Measurements from ENCODE around the gene D2HGDH. TPM values are rescaled to one million over a fixed set of nuclear protein-coding genes. Genes with fewer than 3 reads are reported as not detected.
A peak's percentile ranks its signal among the peaks of the same experiment; 100 is the strongest.

D2HGDH gene
- total RNA-seq, 4 donors from 2014 or later = 37.7 to 160 (median 62.2) TPM

- DNase-seq (ENCODE audit: low spot score in 2 of 2) = peak in 1 of 2 donors; percentile 67
- Histone ChIP-seq H3K9me3 (no peaks in the 10 kb centered on the region), H3K27ac (no peak overlapping the region), H3K4me3 (no peak overlapping the region), H3K4me1 (peaks cover 20% of the 10 kb centered on the region), H3K27me3 (peaks cover 10% of the 10 kb centered on the region), H3K36me3 (no peaks in the 10 kb centered on the region)
- 68% methylated on average over 4 of the region's 40 CpGs for WGBS
- TF ChIP-seq EP300 (IDR thresholded peaks at IDR 0.05) (no peak), POLR2A (IDR thresholded peaks at IDR 0.05) (no peak), CTCF (IDR thresholded peaks at IDR 0.05) (no peak), POLR2AphosphoS5 (IDR thresholded peaks at IDR 0.05) (no peak)
Observed at GRCh38 chr2:241774419-241775222, 40.2 kb downstream of the D2HGDH start.

- H3K27me3 ChIP-seq = peaks cover 10% of the 10 kb centered on the region
- no peak overlapping the region for H3K4me3 ChIP-seq
- 71% methylated on average over 29 of the region's 34 CpGs for WGBS
- no peaks in the 10 kb centered on the region for H3K9me3 ChIP-seq
- H3K27ac ChIP-seq = no peak overlapping the region
- H3K36me3 ChIP-seq = no peaks in the 10 kb centered on the region
- peaks cover 20% of the 10 kb centered on the region for H3K4me1 ChIP-seq
- TF ChIP-seq CTCF (IDR thresholded peaks at IDR 0.05) = no peak
- peak in 1 of 2 donors; percentile 65 for DNase-seq (ENCODE audit: low spot score in 2 of 2)
Observed at GRCh38 chr2:241775223-241776177, 41.1 kb downstream of the D2HGDH start.

GRCh38 chr2:241776336-241777169, 42.1 kb downstream of the D2HGDH start, which contains the start of gene GAL3ST2:
GAL3ST2 (plus strand) TSS chr2:241776822; CDS start chr2:241776956, 134 bp downstream.
- H3K9me3 ChIP-seq = no peaks in the 10 kb centered on the region
- peaks cover 10% of the 10 kb centered on the region for H3K27me3 ChIP-seq
- TF ChIP-seq CTCF (IDR thresholded peaks at IDR 0.05) (no peak), POLR2A (IDR thresholded peaks at IDR 0.05) (no peak), POLR2AphosphoS5 (IDR thresholded peaks at IDR 0.05) (no peak), EP300 (IDR thresholded peaks at IDR 0.05) (no peak)
- no peak within 1 kb of the TSS for H3K4me3 ChIP-seq
- peaks cover 13% of the 10 kb centered on the region for H3K4me1 ChIP-seq
- no peaks in the 10 kb centered on the region for H3K36me3 ChIP-seq
- DNase-seq (ENCODE audit: low spot score in 2 of 2) = no peak
- H3K27ac ChIP-seq = no peak within 1 kb of the TSS
- WGBS = 61% methylated on average over 12 of the region's 27 CpGs

GRCh38 chr2:241777170-241777685, 42.8 kb downstream of the D2HGDH start:
- H3K27me3 ChIP-seq = peaks cover 10% of the 10 kb centered on the region

More at GRCh38 chr2:241777170-241777685, 42.8 kb downstream of the D2HGDH start:
- Histone ChIP-seq H3K27ac (no peak overlapping the region), H3K36me3 (no peaks in the 10 kb centered on the region), H3K4me3 (no peak overlapping the region), H3K4me1 (peaks cover 10% of the 10 kb centered on the region), H3K9me3 (no peaks in the 10 kb centered on the region)
- 57% methylated on average over 6 of the region's 22 CpGs for WGBS
- TF ChIP-seq EP300 (IDR thresholded peaks at IDR 0.05) (no peak), CTCF (IDR thresholded peaks at IDR 0.05) (no peak), POLR2AphosphoS5 (IDR thresholded peaks at IDR 0.05) (no peak), POLR2A (IDR thresholded peaks at IDR 0.05) (no peak)
- no peak for DNase-seq (ENCODE audit: low spot score in 2 of 2)

Measured in suprapubic skin (tissue), 4 donors.